K562 (cell line): ENCODE data around the gene DCAF6. TPM values are rescaled to one million over a fixed set of nuclear protein-coding genes. Genes with fewer than 3 reads are reported as not detected.

Experiments used
- CREB1 ChIP-seq, 2 experiments: sonication (generic) in 1 of 2; formaldehyde crosslinking in 1 of 2; IDR thresholded peaks; 2 replicates each; pipeline versions ENCODE4 v1.6.1 to v1.8.0; 2012 to 2022; ENCODE audit warnings: inconsistent platforms in 1 of 2, mild to moderate bottlenecking in 1 of 2, missing genetic modification reagents in 1 of 2, moderate library complexity in 1 of 2
- GABPA ChIP-seq: fragments of 200-800 bp; sonication (Bioruptor generic); conservative IDR thresholded peaks from 2 replicates; pipeline ENCODE4 v1.6.1; 2016; ENCODE audit warnings: low read depth, missing genetic modification characterization, missing compliant biosample characterization
- JUNB ChIP-seq: fragments of 450-650 bp; formaldehyde crosslinking; conservative IDR thresholded peaks from 2 replicates; pipeline ENCODE4 v1.4.0; 2020; ENCODE audit warnings: mild to moderate bottlenecking
- LARP7 ChIP-seq: fragments of 450-650 bp; IDR thresholded peaks from 2 replicates; pipeline ENCODE4 v1.6.1; 2016
- MYC ChIP-seq, 2 experiments: fragments of 250-450 bp in 1 of 2; sonication (Bioruptor Pico) in 1 of 2; IDR thresholded peaks; 2 replicates each; pipeline versions ENCODE4 v1.5.1 to v1.6.1; 2012 to 2021; ENCODE audit warnings: low read depth in 2 of 2, borderline replicate concordance in 1 of 2, improper control_type of control experiment in 1 of 2, low read length in 1 of 2, mild to moderate bottlenecking in 1 of 2, moderate library complexity in 1 of 2
- ZNF780A ChIP-seq: fragments of 250-450 bp; sonication (Bioruptor Pico); IDR thresholded peaks from 2 replicates; pipeline ENCODE4 v1.5.0; 2021; ENCODE audit warnings: mild to moderate bottlenecking
- polyA plus RNA-seq, 8 experiments: library from polyadenylated mRNA; depleted of rRNA in 4 of 8; stranded (reverse) in 5 of 8; unstranded in 3 of 8; fragments of >200 nt; fragmentation: Nextera tagmentation in 2 of 8; fragmentation: Illumina TruSeq in 1 of 8; extraction: Ambion mirVana in 2 of 8; extraction: Trizol in 1 of 8; gene quantifications; 2 replicates each; pipeline versions ENCODE4 v1.2.1 to v1.2.3, GENCODE V29; 2011 to 2014; ENCODE audit warnings: inconsistent platforms in 1 of 8, missing spikeins in 1 of 8
- total RNA-seq, 7 experiments: library from RNA; depleted of rRNA in 6 of 7; stranded (reverse); fragments of >200 nt in 6 of 7; fragmentation: Illumina TruSeq in 2 of 7; extraction: Trizol in 2 of 7; gene quantifications; 2 replicates each; pipeline versions ENCODE4 v1.2.1 to v1.2.3, GENCODE V29; 2011 to 2021; ENCODE audit warnings: low replicate concordance in 1 of 7
- TF ChIP-seq, protein P1 (sequence below), 2 experiments: IDR thresholded peaks; 2 replicates each; pipeline ENCODE4 v1.6.1; 2012; ENCODE audit warnings: improper control_type of control experiment in 2 of 2, low read depth in 2 of 2, low read length in 2 of 2, borderline replicate concordance in 1 of 2
- TF ChIP-seq, protein P2 (sequence below): fragments of 450-650 bp; IDR thresholded peaks from 2 replicates; pipeline ENCODE4 v1.6.1; 2016; ENCODE audit warnings: borderline replicate concordance
- TF ChIP-seq, protein P3 (sequence below): fragments of 200-800 bp; sonication (Bioruptor generic); IDR thresholded peaks from 2 replicates; pipeline ENCODE4 v1.6.1; 2017; ENCODE audit warnings: missing genetic modification characterization, missing compliant biosample characterization
- TF ChIP-seq, protein P4 (sequence below): fragments of 250-450 bp; sonication (Bioruptor Pico); IDR thresholded peaks from 2 replicates; pipeline ENCODE4 v1.9.0; 2021; ENCODE audit warnings: mild to moderate bottlenecking
- TF ChIP-seq, protein P5 (sequence below): fragments of 450-650 bp; conservative IDR thresholded peaks from 2 replicates; pipeline ENCODE4 v1.6.1; 2016; ENCODE audit warnings: missing genetic modification characterization, low read depth, mild to moderate bottlenecking, missing compliant biosample characterization, moderate library complexity
- TF ChIP-seq, protein P6 (sequence below): fragments of 250-450 bp; sonication (Bioruptor Pico); IDR thresholded peaks from 2 replicates; pipeline ENCODE4 v1.5.1; 2021; ENCODE audit warnings: mild to moderate bottlenecking
- TF ChIP-seq, protein P7 (sequence below), 2 experiments: fragments of 200-800 bp in 1 of 2; sonication (Bioruptor generic) in 1 of 2; sonication (generic) in 1 of 2; formaldehyde crosslinking in 1 of 2; IDR thresholded peaks in 1 of 2; conservative IDR thresholded peaks in 1 of 2; 2 replicates each; pipeline versions ENCODE4 v1.5.0 to v1.6.1; 2016 to 2020; ENCODE audit warnings: missing compliant biosample characterization in 1 of 2, missing genetic modification characterization in 1 of 2, missing genetic modification reagents in 1 of 2

Gene DCAF6
- total and polyA plus RNA-seq, 9 of the 15 experiments (the other 6 are each of a cell fraction or from before 2014, with no cell fraction given): 19.1 to 102 (median 46.3) TPM

DNA sequence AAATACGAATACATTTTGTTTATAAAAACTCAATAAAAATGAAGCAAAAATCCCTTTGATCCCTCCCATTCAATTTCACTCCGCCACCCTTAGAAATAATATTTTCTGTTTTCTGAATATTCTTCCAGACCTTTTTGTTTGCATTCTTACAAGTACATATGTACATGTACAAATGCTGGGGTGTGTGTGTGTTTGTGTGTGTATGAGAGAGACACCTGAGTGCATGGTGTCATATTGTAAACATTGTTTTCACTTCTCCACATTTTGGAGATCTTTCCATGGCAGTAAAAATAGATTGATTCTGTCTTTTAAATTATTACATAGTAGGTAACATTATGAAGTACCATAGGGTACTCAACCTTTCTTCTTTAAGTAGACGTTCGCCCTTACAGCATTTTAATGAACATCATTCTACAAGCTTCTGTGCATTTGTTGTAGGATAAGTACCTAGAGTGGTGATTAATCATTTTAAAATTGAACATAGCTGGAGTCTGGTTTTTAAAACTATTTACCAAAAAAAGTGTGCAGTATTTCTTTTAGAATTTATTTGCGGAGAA is 1.7 kb downstream of the DCAF6 start (continued):
- TF ChIP-seq, protein P1, sequence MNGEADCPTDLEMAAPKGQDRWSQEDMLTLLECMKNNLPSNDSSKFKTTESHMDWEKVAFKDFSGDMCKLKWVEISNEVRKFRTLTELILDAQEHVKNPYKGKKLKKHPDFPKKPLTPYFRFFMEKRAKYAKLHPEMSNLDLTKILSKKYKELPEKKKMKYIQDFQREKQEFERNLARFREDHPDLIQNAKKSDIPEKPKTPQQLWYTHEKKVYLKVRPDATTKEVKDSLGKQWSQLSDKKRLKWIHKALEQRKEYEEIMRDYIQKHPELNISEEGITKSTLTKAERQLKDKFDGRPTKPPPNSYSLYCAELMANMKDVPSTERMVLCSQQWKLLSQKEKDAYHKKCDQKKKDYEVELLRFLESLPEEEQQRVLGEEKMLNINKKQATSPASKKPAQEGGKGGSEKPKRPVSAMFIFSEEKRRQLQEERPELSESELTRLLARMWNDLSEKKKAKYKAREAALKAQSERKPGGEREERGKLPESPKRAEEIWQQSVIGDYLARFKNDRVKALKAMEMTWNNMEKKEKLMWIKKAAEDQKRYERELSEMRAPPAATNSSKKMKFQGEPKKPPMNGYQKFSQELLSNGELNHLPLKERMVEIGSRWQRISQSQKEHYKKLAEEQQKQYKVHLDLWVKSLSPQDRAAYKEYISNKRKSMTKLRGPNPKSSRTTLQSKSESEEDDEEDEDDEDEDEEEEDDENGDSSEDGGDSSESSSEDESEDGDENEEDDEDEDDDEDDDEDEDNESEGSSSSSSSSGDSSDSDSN (IDR thresholded peaks at IDR 0.05; ENCODE audit: borderline replicate concordance in 1 of 2, low read depth in 2 of 2, low read length in 2 of 2): 0 out of 4 replicates have a peak, but pooled peaks of 1 of the 2 experiments have one; percentile 4
- TF ChIP-seq MYC (IDR thresholded peaks at IDR 0.05; ENCODE audit: low read depth, low read length) (no peak), MYC (CRISPR knock-in tag; IDR thresholded peaks at IDR 0.05; ENCODE audit: borderline replicate concordance, low read depth) (no peak), GABPA (tag) (0 out of 2 replicates have a peak, but pooled peaks have one; percentile 9), ZNF780A (CRISPR knock-in tag) (no peak), CREB1 (IDR thresholded peaks at IDR 0.05) (no peak), CREB1 (CRISPR knock-in tag; IDR thresholded peaks at IDR 0.05) (no peak), JUNB (CRISPR knock-in tag) (no peak), LARP7 (no peak)
- TF ChIP-seq, protein P2, sequence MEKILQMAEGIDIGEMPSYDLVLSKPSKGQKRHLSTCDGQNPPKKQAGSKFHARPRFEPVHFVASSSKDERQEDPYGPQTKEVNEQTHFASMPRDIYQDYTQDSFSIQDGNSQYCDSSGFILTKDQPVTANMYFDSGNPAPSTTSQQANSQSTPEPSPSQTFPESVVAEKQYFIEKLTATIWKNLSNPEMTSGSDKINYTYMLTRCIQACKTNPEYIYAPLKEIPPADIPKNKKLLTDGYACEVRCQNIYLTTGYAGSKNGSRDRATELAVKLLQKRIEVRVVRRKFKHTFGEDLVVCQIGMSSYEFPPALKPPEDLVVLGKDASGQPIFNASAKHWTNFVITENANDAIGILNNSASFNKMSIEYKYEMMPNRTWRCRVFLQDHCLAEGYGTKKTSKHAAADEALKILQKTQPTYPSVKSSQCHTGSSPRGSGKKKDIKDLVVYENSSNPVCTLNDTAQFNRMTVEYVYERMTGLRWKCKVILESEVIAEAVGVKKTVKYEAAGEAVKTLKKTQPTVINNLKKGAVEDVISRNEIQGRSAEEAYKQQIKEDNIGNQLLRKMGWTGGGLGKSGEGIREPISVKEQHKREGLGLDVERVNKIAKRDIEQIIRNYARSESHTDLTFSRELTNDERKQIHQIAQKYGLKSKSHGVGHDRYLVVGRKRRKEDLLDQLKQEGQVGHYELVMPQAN: peak; percentile 14; the same call in 1 of the 2 replicates
- TF ChIP-seq, protein P3, sequence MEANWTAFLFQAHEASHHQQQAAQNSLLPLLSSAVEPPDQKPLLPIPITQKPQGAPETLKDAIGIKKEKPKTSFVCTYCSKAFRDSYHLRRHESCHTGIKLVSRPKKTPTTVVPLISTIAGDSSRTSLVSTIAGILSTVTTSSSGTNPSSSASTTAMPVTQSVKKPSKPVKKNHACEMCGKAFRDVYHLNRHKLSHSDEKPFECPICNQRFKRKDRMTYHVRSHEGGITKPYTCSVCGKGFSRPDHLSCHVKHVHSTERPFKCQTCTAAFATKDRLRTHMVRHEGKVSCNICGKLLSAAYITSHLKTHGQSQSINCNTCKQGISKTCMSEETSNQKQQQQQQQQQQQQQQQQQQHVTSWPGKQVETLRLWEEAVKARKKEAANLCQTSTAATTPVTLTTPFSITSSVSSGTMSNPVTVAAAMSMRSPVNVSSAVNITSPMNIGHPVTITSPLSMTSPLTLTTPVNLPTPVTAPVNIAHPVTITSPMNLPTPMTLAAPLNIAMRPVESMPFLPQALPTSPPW (CRISPR knock-in tag): no peak
- TF ChIP-seq, protein P4, sequence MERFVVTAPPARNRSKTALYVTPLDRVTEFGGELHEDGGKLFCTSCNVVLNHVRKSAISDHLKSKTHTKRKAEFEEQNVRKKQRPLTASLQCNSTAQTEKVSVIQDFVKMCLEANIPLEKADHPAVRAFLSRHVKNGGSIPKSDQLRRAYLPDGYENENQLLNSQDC (CRISPR knock-in tag): no peak
- TF ChIP-seq, protein P5, sequence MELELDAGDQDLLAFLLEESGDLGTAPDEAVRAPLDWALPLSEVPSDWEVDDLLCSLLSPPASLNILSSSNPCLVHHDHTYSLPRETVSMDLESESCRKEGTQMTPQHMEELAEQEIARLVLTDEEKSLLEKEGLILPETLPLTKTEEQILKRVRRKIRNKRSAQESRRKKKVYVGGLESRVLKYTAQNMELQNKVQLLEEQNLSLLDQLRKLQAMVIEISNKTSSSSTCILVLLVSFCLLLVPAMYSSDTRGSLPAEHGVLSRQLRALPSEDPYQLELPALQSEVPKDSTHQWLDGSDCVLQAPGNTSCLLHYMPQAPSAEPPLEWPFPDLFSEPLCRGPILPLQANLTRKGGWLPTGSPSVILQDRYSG (tag): no peak
- TF ChIP-seq, protein P6, sequence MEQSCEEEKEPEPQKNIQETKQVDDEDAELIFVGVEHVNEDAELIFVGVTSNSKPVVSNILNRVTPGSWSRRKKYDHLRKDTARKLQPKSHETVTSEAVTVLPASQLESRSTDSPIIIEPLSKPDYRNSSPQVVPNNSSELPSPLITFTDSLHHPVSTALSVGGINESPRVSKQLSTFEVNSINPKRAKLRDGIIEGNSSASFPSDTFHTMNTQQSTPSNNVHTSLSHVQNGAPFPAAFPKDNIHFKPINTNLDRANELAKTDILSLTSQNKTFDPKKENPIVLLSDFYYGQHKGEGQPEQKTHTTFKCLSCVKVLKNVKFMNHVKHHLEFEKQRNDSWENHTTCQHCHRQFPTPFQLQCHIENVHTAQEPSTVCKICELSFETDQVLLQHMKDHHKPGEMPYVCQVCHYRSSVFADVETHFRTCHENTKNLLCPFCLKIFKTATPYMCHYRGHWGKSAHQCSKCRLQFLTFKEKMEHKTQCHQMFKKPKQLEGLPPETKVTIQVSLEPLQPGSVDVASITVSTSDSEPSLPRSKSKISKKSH (CRISPR knock-in tag): no peak
- TF ChIP-seq, protein P7, sequence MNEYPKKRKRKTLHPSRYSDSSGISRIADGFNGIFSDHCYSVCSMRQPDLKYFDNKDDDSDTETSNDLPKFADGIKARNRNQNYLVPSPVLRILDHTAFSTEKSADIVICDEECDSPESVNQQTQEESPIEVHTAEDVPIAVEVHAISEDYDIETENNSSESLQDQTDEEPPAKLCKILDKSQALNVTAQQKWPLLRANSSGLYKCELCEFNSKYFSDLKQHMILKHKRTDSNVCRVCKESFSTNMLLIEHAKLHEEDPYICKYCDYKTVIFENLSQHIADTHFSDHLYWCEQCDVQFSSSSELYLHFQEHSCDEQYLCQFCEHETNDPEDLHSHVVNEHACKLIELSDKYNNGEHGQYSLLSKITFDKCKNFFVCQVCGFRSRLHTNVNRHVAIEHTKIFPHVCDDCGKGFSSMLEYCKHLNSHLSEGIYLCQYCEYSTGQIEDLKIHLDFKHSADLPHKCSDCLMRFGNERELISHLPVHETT (CRISPR knock-in tag; conservative IDR thresholded peaks at IDR 0.05 in 1 of 2, IDR thresholded peaks at IDR 0.05 in 1 of 2): no peak
